GM12875 (cell line): ENCODE data around the gene TRPV2.

Experiments used
- H3K4me3 ChIP-seq: one replicate; pipeline ENCODE4 v1.5.1; 2011; ENCODE audit warnings: low read depth, low read length, control low read depth
- CTCF ChIP-seq: IDR thresholded peaks from 2 replicates; pipeline ENCODE4 v1.5.1; 2011; ENCODE audit warnings: low read depth, mild to moderate bottlenecking, control low read depth, inconsistent platforms, low read length, moderate library complexity, borderline replicate concordance; ENCODE audit not compliant: insufficient read depth

The TRPV2 gene

GRCh38 chr17:16463358-16464302, 48.3 kb downstream of the TRPV2 start:
- TF ChIP-seq CTCF: no peak
- H3K4me3 ChIP-seq: no peak overlapping the region

- no peak for TF ChIP-seq CTCF
- H3K4me3 ChIP-seq: no peak overlapping the region
These were observed 49.1 kb downstream of the TRPV2 start for GRCh38 chr17:16464303-16465051.

- TF ChIP-seq CTCF: no peak
These were observed 49.6 kb downstream of the TRPV2 start for GRCh38 chr17:16465052-16465312.

GRCh38 chr17:16465861-16466338, 50.5 kb downstream of the TRPV2 start:
- no peak for TF ChIP-seq CTCF
- no peak overlapping the region for H3K4me3 ChIP-seq

More at GRCh38 chr17:16465052-16465312, 49.6 kb downstream of the TRPV2 start:
- no peak overlapping the region for H3K4me3 ChIP-seq

GRCh38 chr17:16466407-16466806, 51.0 kb downstream of the TRPV2 start:
- no peak overlapping the region for H3K4me3 ChIP-seq
- TF ChIP-seq CTCF: no peak

DNA sequence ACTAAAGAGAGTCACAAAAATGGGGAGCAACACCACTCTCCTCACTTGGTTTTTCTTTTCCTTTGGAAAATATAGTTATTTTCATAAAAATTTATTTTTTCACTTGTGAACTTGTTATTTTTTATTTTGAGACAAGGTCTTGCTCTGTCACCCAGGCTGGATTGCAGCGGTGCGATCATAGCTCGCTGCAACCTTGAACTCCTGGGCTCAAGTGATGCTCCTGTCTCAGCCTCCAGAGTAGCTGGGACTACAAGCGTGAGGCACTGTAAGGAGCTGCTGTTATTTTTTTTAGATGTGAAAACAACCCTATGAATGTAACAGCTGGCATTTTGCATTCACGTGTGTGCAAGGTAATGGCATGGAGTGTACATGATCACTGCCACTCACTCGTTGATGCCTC, 51.7 kb downstream of the TRPV2 start:
- TF ChIP-seq CTCF: no peak

More for the DNA sequence above, 51.7 kb downstream of the TRPV2 start:
- no peak overlapping the region for H3K4me3 ChIP-seq
